ENCODE measurements around the gene COL4A1.

Gene COL4A1

DNA sequence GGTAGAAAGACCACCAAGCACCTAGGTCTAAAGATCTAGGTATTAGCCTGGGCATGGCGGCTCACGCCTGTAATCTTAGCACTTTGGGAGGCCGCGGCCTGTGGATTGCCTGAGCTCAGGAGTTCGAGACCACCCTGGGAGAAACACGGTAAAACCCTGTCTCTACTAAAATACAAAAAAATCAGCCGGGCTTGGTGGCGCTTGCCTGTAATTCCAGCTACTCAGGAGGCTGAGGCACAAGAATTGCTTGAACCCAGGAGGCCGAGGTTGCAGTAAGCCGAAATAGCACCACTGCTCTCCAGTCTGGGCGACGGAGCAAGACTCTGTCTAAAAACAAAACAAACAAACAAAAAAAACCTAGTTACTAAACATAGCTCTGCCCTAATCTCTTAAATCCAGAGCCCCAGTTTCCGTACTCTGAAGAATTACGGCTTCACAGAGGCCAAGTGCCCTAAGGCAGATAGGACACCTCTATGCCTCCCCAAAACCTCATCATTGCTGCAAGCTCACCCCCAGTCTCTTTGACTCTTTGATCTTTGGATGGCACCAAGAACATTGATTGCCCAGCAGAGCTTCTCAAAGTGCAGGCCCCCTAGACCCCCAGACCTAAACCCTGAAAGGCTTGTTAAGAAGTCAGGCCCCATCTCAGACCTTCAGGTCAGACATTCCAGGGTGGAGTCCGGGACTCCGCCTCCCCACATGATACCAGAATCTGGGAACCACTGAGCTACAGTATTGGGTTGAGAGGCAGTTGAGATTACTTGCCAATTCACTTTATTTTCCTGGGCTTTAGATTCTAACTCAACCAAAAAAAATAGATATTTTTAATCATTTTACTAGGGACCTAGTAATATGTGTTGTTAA, 2.9 kb upstream of the COL4A1 start:
- DNase-seq (ENCODE audit: low read depth in 1 of 2, low spot score in 1 of 2): no peak

DNA sequence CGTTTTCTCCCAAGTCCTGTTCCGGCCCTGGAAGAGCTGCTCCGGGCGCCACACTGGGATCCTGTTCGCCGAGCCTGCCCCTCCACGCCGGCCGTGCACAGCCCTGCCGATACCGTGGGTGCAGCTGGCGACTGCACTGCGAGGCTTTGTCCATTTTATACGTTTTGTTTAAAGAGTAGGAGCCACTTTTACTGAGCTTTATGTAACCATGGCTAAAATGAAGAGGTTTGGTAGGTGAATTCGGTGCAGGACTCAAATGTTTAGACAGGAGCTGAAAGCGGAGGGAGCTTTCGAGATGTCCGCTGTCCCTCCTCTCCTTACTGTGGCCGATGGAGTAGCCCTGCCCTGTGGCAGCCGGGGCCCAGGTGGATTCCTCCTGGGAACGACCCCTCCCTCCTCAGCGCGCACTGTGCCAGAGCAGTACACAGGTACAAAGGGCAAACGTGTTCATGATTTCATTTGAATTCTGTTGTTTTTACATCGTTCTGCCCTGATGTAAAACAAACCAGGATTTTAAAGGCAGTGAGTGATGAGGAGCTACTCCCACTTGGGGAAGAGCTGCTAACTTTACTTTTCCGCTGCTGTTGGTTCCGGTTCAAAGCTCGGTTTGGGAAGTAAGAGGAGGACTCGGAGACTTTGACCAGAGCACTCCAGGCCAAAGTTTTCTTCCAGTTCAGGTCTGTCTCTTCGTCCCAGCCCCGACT, 1.9 kb upstream of the COL4A1 start:
- DNase-seq (ENCODE audit: low read depth in 1 of 2, low spot score in 1 of 2): no peak

DNA sequence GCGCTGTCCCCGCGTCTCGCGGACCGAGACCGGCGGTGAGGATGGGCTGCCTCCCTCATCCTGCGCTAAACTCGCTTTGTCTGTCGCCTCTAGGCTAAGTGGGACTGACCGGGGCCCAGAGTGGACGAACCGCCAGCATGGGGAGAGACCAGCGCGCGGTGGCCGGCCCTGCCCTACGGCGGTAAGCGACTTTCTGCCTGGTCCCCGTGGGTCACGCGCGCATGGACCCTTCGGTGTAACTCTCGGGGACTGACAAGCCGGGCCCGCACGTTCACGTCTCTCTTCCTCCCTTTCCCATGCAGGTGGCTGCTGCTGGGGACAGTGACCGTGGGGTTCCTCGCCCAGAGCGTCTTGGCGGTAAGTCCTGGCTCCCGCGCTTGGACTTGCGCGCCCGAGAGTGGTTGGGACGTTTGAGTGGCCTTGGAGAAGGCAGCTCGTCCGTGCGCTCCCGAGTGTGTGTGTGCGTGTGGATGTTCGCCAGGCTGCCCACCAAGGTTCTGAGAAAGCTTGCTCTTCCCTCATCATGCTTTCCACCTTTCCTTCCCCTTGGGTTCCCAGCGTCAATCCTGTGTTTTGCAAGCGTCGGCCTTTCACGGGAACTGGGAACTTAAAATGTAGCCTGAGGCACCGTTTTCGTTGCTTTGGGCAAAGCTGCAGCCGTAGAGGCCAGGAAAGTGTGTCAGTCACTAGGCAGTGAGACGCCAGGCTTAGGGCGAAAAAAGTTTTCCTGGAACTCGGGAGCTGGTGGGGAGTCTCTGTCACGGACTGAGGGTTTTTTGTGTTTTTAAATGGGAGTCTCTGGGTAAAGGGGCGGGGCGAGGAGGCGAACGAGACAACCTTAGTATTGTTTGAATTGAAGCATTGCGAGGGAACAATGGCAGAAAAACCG, 1.1 kb upstream of the COL4A1 start:
- DNase-seq (ENCODE audit: low read depth in 1 of 2, low spot score in 1 of 2): no peak

DNA sequence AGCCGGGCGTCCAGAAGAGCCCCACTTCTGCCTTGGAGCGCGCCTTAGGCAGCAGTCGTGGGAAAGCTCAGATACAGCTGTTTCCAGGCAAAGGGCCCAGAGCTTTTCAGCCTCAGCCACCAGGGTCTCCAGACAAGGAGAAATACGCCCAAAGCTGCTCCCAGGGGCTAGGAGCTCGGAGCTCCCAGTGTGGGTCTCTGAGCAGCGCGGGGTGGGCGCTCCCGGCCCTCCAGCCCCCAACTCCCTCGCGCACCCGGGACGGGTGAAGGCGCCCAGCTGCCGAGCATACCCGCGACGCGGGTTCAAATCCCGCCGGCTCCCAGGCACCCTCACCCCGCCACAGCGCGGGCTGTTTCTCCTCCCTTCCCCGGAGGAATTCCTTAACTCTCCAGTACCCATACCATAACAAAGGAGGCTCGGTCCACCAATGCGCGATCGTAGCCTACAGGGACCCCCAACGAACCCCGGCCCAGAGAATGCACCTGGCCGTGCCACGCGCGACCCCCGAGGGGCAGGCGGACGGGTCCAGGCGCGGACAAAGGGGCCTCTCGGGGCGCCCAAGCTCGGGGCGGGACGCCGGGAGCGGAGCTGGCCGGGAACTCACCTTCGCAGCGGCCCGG, 507 bp downstream of the COL4A1 start:
- DNase-seq (ENCODE audit: low read depth in 1 of 2, low spot score in 1 of 2): no peak

GRCh38 chr13:110305949-110306339, 1.0 kb downstream of the COL4A1 start:
- DNase-seq (ENCODE audit: low read depth in 1 of 2, low spot score in 1 of 2): no peak

DNA sequence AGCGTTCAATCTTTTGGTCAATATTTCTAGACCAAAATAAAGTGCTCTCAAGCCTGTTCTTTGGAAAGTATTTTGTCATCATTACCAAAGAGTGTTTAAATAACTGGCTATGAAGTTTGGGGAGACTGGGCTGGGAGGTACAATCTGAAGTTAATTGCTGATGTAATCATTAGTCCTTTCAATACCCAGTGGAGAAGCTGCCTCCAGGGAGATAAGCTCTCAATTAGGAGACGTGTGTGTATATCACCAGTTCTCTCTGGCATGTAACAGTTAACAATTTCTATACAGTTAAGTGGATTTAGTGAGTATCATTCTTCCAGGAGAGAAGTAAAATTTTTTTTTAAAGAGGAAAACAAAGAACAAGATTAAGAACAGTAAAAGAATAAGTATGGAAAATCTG, 1.4 kb downstream of the COL4A1 start:
- no peak for DNase-seq (ENCODE audit: low read depth in 1 of 2, low spot score in 1 of 2)

DNA sequence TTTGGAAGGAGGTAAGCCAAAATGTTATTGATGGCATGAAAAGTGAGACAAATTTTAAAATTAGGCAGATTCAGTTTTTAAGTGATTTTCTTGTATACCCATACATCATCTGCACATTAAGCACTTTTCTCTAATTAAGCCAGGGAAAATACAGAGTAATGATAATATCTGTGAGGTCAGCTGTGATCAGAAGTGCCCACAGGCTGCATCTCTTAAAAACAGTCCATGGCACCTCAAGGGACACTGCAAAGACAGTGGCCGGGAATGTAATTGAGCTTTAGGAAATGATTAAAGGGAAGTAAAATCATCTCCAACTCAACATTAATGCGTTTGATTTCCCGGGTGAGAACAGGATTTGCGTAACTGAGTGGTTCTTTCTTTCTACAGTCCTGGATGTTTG, 2.0 kb downstream of the COL4A1 start:
- no peak for DNase-seq (ENCODE audit: low read depth in 1 of 2, low spot score in 1 of 2)

DNA sequence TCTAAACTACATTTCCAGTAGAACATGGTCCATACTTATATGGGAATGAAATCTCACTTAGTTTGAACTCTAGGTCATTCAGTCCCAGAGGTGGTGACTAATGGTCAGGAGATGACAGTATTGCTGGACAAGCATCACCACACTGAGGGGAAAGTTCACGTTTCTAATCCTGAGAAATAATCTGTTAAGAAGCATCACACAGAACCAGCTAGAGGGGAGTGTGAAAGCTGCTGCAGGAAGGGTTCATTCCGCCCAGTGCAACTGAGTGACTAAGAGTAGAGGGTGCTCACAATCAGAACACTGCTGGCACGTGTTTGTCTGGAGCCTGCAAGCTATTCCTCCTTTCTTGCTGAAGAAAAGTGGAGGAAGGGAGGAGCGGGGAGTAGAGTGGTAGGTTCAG, 2.7 kb downstream of the COL4A1 start:
- DNase-seq (ENCODE audit: low read depth in 1 of 2, low spot score in 1 of 2): no peak

- DNase-seq (ENCODE audit: low read depth in 1 of 2, low spot score in 1 of 2): no peak
These were observed 3.3 kb downstream of the COL4A1 start for GRCh38 chr13:110303644-110304043.

GRCh38 chr13:110302997-110303396, 4.0 kb downstream of the COL4A1 start:
- no peak for DNase-seq (ENCODE audit: low read depth in 1 of 2, low spot score in 1 of 2)

DNA sequence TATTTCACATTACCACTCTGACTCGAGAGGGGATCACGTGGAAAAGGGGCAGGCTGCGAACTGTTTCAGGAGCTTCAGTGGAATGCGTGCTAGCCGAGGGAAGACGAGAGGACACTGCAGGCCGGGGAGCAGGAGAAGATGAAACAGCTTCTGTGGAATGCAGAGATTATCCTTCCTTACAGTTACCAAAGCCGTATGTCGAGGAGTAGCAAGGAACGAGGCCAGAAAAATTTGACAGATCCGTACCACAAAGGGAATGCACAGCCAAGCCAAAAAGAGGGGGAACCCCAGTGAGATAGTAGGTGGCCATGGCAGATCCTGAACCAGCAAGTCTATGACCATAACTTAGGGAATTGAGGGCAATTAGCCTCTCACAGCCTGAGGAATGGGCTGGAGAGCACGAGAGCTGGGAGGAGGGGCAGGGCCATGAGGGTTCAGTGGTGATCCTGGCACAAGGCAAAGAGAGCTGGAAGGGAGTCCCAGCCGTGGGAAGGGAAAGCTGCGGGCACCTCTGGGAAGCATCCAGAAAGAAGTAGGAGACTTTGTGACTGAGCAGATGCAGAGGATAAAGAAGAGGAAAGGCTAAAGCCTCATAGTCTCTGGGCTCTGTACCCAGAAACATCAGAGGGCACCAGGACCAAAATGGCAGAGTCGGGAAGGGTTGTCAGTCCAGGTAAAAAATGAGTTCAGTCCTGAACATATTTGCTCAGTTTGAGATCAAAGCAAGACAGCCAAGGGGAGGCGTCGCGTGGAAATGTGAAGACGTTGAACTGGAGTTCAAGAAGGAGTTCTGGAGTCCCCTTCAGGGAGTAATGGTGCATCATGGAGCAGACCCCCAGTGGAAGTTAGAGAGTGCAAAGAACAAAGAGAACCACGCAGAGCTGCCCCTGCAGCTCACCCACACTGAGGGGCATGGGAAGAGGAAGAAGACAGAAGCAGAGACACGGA, 5.1 kb downstream of the COL4A1 start:
- no peak for DNase-seq (ENCODE audit: low read depth in 1 of 2, low spot score in 1 of 2)

GRCh38 chr13:110301083-110301482, 5.9 kb downstream of the COL4A1 start:
- no peak for DNase-seq (ENCODE audit: low read depth in 1 of 2, low spot score in 1 of 2)

GRCh38 chr13:110300090-110300815, 6.7 kb downstream of the COL4A1 start:
- no peak for DNase-seq (ENCODE audit: low read depth in 1 of 2, low spot score in 1 of 2)

DNA sequence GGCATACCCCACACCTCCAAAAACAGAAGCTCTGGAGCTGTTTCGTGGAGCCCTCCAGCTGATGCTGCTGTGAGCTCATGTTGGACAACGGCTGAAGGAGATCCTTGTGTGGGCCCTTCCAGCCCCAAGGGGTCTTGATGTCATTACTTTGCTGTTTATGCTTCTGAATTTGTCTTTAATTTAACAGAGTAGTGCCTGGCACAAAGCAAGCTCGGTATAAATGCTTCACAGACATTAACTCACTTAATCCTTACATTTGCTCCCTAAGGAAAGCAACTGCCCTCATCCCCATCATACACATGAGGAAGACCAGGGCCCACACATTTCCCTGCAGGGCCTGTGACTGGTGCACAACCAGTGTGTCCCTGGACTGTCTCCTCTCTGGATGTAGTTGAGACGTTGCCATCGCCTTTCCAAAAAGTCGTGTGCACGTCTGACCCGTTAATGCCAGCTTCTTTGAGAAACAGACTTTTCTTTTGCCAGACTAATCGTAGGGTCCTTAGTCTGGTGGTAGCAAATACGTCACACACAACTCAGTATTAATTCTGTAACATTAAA, 7.6 kb downstream of the COL4A1 start:
- no peak for DNase-seq (ENCODE audit: low read depth in 1 of 2, low spot score in 1 of 2)

DNA sequence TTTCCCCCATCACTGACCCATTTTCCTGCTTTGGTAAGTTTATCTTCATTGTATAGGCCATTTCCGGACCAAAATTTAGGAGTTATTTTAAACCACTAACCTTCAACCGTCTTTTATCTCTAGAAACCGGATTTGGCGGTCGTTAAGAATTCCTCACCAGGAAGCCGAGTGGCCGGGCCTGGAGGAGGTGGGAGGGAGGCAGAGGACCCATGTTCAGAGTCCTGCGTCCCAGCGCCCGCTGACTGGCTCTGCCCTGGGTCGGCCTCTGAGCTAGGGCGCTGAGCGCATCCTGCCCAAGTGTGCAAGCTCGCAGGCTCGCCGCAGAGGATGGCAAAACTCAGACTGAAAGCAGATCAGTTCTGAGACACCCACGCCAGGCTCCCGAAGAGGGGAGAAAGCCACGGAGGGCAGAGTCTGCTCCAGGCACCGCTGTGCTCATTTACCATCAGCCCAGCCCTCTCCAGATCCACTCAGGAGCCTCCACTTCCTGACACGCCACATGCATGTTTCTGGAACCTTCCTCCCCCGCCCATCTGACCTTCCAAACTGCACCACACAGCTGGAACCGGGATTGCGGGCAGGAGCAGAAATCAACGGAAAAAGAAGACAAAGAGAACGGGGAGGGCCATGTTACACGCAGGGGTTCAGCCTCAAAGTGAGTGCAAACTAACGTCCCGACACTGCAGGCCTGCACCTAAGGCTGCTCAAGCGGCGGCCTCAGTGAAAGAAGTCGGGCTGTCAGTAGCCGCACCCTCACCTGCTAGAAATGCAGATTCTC, 8.3 kb downstream of the COL4A1 start:
- no peak for DNase-seq (ENCODE audit: low read depth in 1 of 2, low spot score in 1 of 2)

GRCh38 chr13:110297766-110298504, 9.0 kb downstream of the COL4A1 start:
- DNase-seq (ENCODE audit: low read depth in 1 of 2, low spot score in 1 of 2): no peak

DNA sequence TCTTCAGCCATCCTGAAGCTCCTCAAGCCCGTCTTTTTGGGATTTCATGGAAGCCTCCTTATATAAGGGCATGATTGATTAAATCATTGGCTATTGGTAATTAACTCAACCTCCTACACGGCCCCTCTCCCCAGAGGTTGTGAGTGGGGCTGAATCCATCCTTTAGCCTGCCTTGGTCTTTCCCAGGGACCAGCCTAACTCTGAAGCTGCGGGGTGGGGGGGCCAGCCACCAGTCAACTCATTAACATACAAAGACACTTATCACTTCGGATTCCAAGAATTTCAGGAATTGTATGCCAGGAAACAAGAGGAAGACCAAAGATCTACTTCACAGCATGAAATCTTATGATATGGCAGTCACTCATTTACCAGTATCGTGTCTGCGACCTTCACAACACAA, 9.9 kb downstream of the COL4A1 start:
- DNase-seq (ENCODE audit: low read depth in 1 of 2, low spot score in 1 of 2): no peak

- no peak for DNase-seq (ENCODE audit: low read depth in 1 of 2, low spot score in 1 of 2)
These were observed 12.3 kb downstream of the COL4A1 start for GRCh38 chr13:110294622-110295021.
